Measurements from ENCODE around the gene C7. TPM values are rescaled to one million over a fixed set of nuclear protein-coding genes. Genes with fewer than 3 reads are reported as not detected.

C7 gene
- total RNA-seq, 2 experiments from 2014 or later = not detected

GRCh38 chr5:40983781-40984180 is 74.5 kb downstream of the C7 start:
- peaks cover 4% of the 10 kb centered on the region for H3K9me3 Mint-ChIP-seq
- peaks cover 5% of the 10 kb centered on the region for H3K27me3 Mint-ChIP-seq (ENCODE audit: low read depth)
- H3K4me3 Mint-ChIP-seq = no peak overlapping the region
- CTCF ChIA-PET = no interaction called here
- no peak overlapping the region for H3K27ac Mint-ChIP-seq
- no peaks in the 10 kb centered on the region for H3K4me1 Mint-ChIP-seq (ENCODE audit: low read depth)
- no peak for DNase-seq
- H3K36me3 Mint-ChIP-seq (ENCODE audit: low read depth) = no peaks in the 10 kb centered on the region
- intact Hi-C loops (cut with micrococcal nuclease) = no loop called here

GRCh38 chr5:40984884-40985283 is 75.6 kb downstream of the C7 start:
- CTCF ChIA-PET = no interaction called here

GRCh38 chr5:40985501-40985900 is 76.2 kb downstream of the C7 start:
- CTCF ChIA-PET = no interaction called here
- H3K36me3 Mint-ChIP-seq (ENCODE audit: low read depth) = no peaks in the 10 kb centered on the region
- H3K27me3 Mint-ChIP-seq (ENCODE audit: low read depth) = peaks cover 5% of the 10 kb centered on the region
- intact Hi-C loops (cut with micrococcal nuclease) = no loop called here
- H3K9me3 Mint-ChIP-seq = peaks cover 4% of the 10 kb centered on the region
- no peak overlapping the region for H3K27ac Mint-ChIP-seq
- no peak for DNase-seq
- no peaks in the 10 kb centered on the region for H3K4me1 Mint-ChIP-seq (ENCODE audit: low read depth)
- no peak overlapping the region for H3K4me3 Mint-ChIP-seq

More at GRCh38 chr5:40984884-40985283, 75.6 kb downstream of the C7 start:
- Mint-ChIP-seq H3K27ac (no peak overlapping the region), H3K27me3 (ENCODE audit: low read depth) (peaks cover 5% of the 10 kb centered on the region), H3K4me1 (ENCODE audit: low read depth) (no peaks in the 10 kb centered on the region), H3K36me3 (ENCODE audit: low read depth) (no peaks in the 10 kb centered on the region), H3K9me3 (peaks cover 4% of the 10 kb centered on the region), H3K4me3 (no peak overlapping the region)
- intact Hi-C loops (cut with micrococcal nuclease) = no loop called here
- DNase-seq = no peak

GRCh38 chr5:40986666-40987065 is 77.4 kb downstream of the C7 start:
- intact Hi-C loops (cut with micrococcal nuclease) = no loop called here
- CTCF ChIA-PET = no interaction called here
- Mint-ChIP-seq H3K36me3 (ENCODE audit: low read depth) (no peaks in the 10 kb centered on the region), H3K27ac (no peak overlapping the region), H3K4me3 (no peak overlapping the region), H3K9me3 (peaks cover 4% of the 10 kb centered on the region), H3K27me3 (ENCODE audit: low read depth) (peaks cover 5% of the 10 kb centered on the region), H3K4me1 (ENCODE audit: low read depth) (no peaks in the 10 kb centered on the region)
- no peak for DNase-seq

- CTCF ChIA-PET = no interaction called here
- Mint-ChIP-seq H3K27ac (no peak overlapping the region), H3K9me3 (peaks cover 4% of the 10 kb centered on the region), H3K36me3 (ENCODE audit: low read depth) (no peaks in the 10 kb centered on the region), H3K4me1 (ENCODE audit: low read depth) (no peaks in the 10 kb centered on the region), H3K4me3 (no peak overlapping the region), H3K27me3 (ENCODE audit: low read depth) (peaks cover 5% of the 10 kb centered on the region)
- intact Hi-C loops (cut with micrococcal nuclease) = no loop called here
- no peak for DNase-seq
Measured at GRCh38 chr5:40987349-40987748, 78.1 kb downstream of the C7 start.

- H3K9me3 Mint-ChIP-seq = peaks cover 4% of the 10 kb centered on the region
- no peaks in the 10 kb centered on the region for H3K4me1 Mint-ChIP-seq (ENCODE audit: low read depth)
- CTCF ChIA-PET = interaction anchor here (0.7 kb wide), 1 partner anchor 344 kb away, joined by 3 read pairs; no protein-coding TSS in a partner anchor
- H3K27ac Mint-ChIP-seq = no peak overlapping the region
- intact Hi-C loops (cut with micrococcal nuclease) = no loop called here
- H3K27me3 Mint-ChIP-seq (ENCODE audit: low read depth) = peaks cover 3% of the 10 kb centered on the region
- DNase-seq = no peak
- no peaks in the 10 kb centered on the region for H3K36me3 Mint-ChIP-seq (ENCODE audit: low read depth)
- H3K4me3 Mint-ChIP-seq = no peak overlapping the region
Measured at GRCh38 chr5:40988746-40989510, 79.6 kb downstream of the C7 start.

GRCh38 chr5:40991168-40991980 is 82.1 kb downstream of the C7 start:
- no peak overlapping the region for H3K27ac Mint-ChIP-seq
- peaks cover 4% of the 10 kb centered on the region for H3K9me3 Mint-ChIP-seq
- no peaks in the 10 kb centered on the region for H3K4me1 Mint-ChIP-seq (ENCODE audit: low read depth)
- no peak overlapping the region for H3K4me3 Mint-ChIP-seq
- H3K36me3 Mint-ChIP-seq (ENCODE audit: low read depth) = no peaks in the 10 kb centered on the region
- H3K27me3 Mint-ChIP-seq (ENCODE audit: low read depth) = no peaks in the 10 kb centered on the region
- intact Hi-C loops (cut with micrococcal nuclease) = no loop called here
- CTCF ChIA-PET = no interaction called here
- no peak for DNase-seq

- peaks cover under 1% of the 10 kb centered on the region for H3K9me3 Mint-ChIP-seq
- H3K27me3 Mint-ChIP-seq (ENCODE audit: low read depth) = no peaks in the 10 kb centered on the region
- no peaks in the 10 kb centered on the region for H3K4me1 Mint-ChIP-seq (ENCODE audit: low read depth)
- CTCF ChIA-PET = no interaction called here
- H3K4me3 Mint-ChIP-seq = no peak overlapping the region
- no peaks in the 10 kb centered on the region for H3K36me3 Mint-ChIP-seq (ENCODE audit: low read depth)
- no peak overlapping the region for H3K27ac Mint-ChIP-seq
- DNase-seq = no peak
- intact Hi-C loops (cut with micrococcal nuclease) = no loop called here
Measured at GRCh38 chr5:40991981-40992559, 82.8 kb downstream of the C7 start.

- no peak for DNase-seq
- Mint-ChIP-seq H3K27me3 (ENCODE audit: low read depth) (peaks cover 2% of the 10 kb centered on the region), H3K4me1 (ENCODE audit: low read depth) (no peaks in the 10 kb centered on the region), H3K4me3 (no peak overlapping the region), H3K9me3 (no peaks in the 10 kb centered on the region), H3K27ac (no peak overlapping the region), H3K36me3 (ENCODE audit: low read depth) (no peaks in the 10 kb centered on the region)
- CTCF ChIA-PET = no interaction called here
- intact Hi-C loops (cut with micrococcal nuclease) = no loop called here
Measured at GRCh38 chr5:40995801-40996586, 86.7 kb downstream of the C7 start.

- intact Hi-C loops (cut with micrococcal nuclease) = no loop called here
- no peak for DNase-seq
- no peaks in the 10 kb centered on the region for H3K36me3 Mint-ChIP-seq (ENCODE audit: low read depth)
Measured at GRCh38 chr5:40999142-40999541, 89.8 kb downstream of the C7 start.

GRCh38 chr5:40999966-41000365 is 90.7 kb downstream of the C7 start:
- CTCF ChIA-PET = no interaction called here
- intact Hi-C loops (cut with micrococcal nuclease) = no loop called here
- no peaks in the 10 kb centered on the region for H3K4me1 Mint-ChIP-seq (ENCODE audit: low read depth)
- no peak overlapping the region for H3K27ac Mint-ChIP-seq
- no peak overlapping the region for H3K4me3 Mint-ChIP-seq
- H3K36me3 Mint-ChIP-seq (ENCODE audit: low read depth) = no peaks in the 10 kb centered on the region
- peaks cover 2% of the 10 kb centered on the region for H3K27me3 Mint-ChIP-seq (ENCODE audit: low read depth)
- no peaks in the 10 kb centered on the region for H3K9me3 Mint-ChIP-seq
- DNase-seq = no peak

More at GRCh38 chr5:40999142-40999541, 89.8 kb downstream of the C7 start:
- H3K27me3 Mint-ChIP-seq (ENCODE audit: low read depth) = peaks cover 2% of the 10 kb centered on the region
- no peaks in the 10 kb centered on the region for H3K4me1 Mint-ChIP-seq (ENCODE audit: low read depth)
- no peak overlapping the region for H3K4me3 Mint-ChIP-seq
- H3K9me3 Mint-ChIP-seq = no peaks in the 10 kb centered on the region
- CTCF ChIA-PET = no interaction called here
- H3K27ac Mint-ChIP-seq = no peak overlapping the region

GRCh38 chr5:41003670-41004376 is 94.5 kb downstream of the C7 start:
- DNase-seq = no peak
- H3K27ac Mint-ChIP-seq = no peak overlapping the region
- no peaks in the 10 kb centered on the region for H3K4me1 Mint-ChIP-seq (ENCODE audit: low read depth)
- H3K27me3 Mint-ChIP-seq (ENCODE audit: low read depth) = no peaks in the 10 kb centered on the region
- H3K9me3 Mint-ChIP-seq = no peaks in the 10 kb centered on the region
- CTCF ChIA-PET = no interaction called here
- H3K36me3 Mint-ChIP-seq (ENCODE audit: low read depth) = no peaks in the 10 kb centered on the region
- H3K4me3 Mint-ChIP-seq = no peak overlapping the region
- intact Hi-C loops (cut with micrococcal nuclease) = no loop called here
